Smooth muscle cell (in vitro differentiated cells): ENCODE results near the gene CERKL. TPM values are rescaled to one million over a fixed set of nuclear protein-coding genes. Genes with fewer than 3 reads are reported as not detected.

Experiments
- DNase-seq: peaks from one replicate; lab custom pipeline; 2025; ENCODE audit not compliant: unreplicated experiment; lab: John Stamatoyannopoulos, UW
- H2AFZ ChIP-seq: fragments of 200-600 bp; sonication (generic); 2 replicates; pipeline ENCODE4 v1.6.0; 2016; ENCODE audit warnings: antibody characterized with exemption, low read depth, mild to moderate bottlenecking
- H3F3A ChIP-seq: fragments of 200-600 bp; sonication (generic); 2 replicates; pipeline ENCODE4 v1.6.0; 2017; ENCODE audit warnings: antibody characterized with exemption, low read depth
- H3K27ac ChIP-seq: fragments of 200-600 bp; sonication (generic); 2 replicates; pipeline ENCODE4 v1.5.1; 2016; ENCODE audit warnings: low read depth, mild to moderate bottlenecking
- H3K27me3 ChIP-seq: fragments of 200-600 bp; sonication (generic); 2 replicates; pipeline ENCODE4 v1.6.1; 2016; ENCODE audit warnings: low read depth, mild to moderate bottlenecking
- H3K36me3 ChIP-seq: fragments of 200-600 bp; sonication (generic); 2 replicates; pipeline ENCODE4 v1.5.1; 2016; ENCODE audit warnings: low read depth
- H3K4me1 ChIP-seq: fragments of 200-600 bp; sonication (generic); 2 replicates; pipeline ENCODE4 v1.5.1; 2016; ENCODE audit warnings: low read depth
- H3K4me2 ChIP-seq: fragments of 200-600 bp; sonication (generic); 2 replicates; pipeline ENCODE4 v1.6.0; 2016; ENCODE audit warnings: mild to moderate bottlenecking
- H3K4me3 ChIP-seq: fragments of 200-600 bp; sonication (generic); 2 replicates; pipeline ENCODE4 v1.5.1; 2016; ENCODE audit warnings: mild to moderate bottlenecking
- H3K79me2 ChIP-seq: fragments of 200-600 bp; sonication (generic); 2 replicates; pipeline ENCODE4 v1.6.0; 2016; ENCODE audit warnings: low read depth, mild to moderate bottlenecking
- H3K9ac ChIP-seq: fragments of 200-600 bp; sonication (generic); 2 replicates; pipeline ENCODE4 v1.6.0; 2016; ENCODE audit warnings: low read depth
- H3K9me3 ChIP-seq: fragments of 200-600 bp; sonication (generic); replicated peaks from 2 replicates; pipeline ENCODE4 v1.5.1; 2016; ENCODE audit warnings: low read depth
- H4K20me1 ChIP-seq: fragments of 200-600 bp; sonication (generic); 2 replicates; pipeline ENCODE4 v1.6.0; 2016; ENCODE audit warnings: low read depth
- CTCF ChIP-seq: fragments of 200-600 bp; sonication (generic); IDR thresholded peaks from 2 replicates; pipeline ENCODE4 v1.5.1; 2017; ENCODE audit warnings: borderline replicate concordance, mild to moderate bottlenecking, antibody characterized with exemption; ENCODE audit not compliant: insufficient read depth, poor library complexity, severe bottlenecking
- WGBS: methylation state at CpG from one replicate; pipeline ENCODE4 v1.1.7; 2016; ENCODE audit warnings: low lambda C conversion rate; 5-methylcytosine and 5-hydroxymethylcytosine counted together
- polyA plus RNA-seq: library from polyadenylated mRNA; unstranded; fragments of >200 nt; fragmentation: Nextera tagmentation; extraction: Ambion mirVana; gene quantifications from 2 replicates; pipeline ENCODE4 v1.2.1, GENCODE V29; 2016
- total RNA-seq: library from RNA; depleted of rRNA; stranded (reverse); fragments of >200 nt; gene quantifications from 2 replicates; pipeline ENCODE4 v1.2.3, GENCODE V29; 2014

CERKL gene
- total and polyA plus RNA-seq, 2 experiments from 2014 or later = 1.4 TPM; not detected in 1

DNA sequence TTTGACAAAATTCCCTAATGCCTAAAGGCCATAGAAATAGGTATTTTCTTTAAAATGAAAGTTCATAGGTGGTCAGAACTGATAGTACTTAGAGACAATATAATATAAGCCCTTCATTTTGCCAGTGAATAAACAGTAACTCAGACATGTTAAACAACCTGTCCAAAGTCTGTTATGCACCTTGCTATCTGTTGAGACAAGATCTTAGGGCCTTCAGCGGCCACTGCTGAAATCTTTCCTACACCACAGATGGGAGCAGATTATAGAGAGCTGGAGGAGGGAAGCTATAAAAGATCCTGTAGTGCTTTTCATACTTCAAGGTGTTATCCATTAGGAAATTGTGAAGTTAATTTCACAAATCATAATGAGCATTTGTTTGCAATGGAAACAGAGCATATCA, 13.8 kb downstream of the CERKL start:
- Histone ChIP-seq H3K27ac (no peak overlapping the region), H3K9me3 (no peaks in the 10 kb centered on the region), H3K4me2 (no peak overlapping the region), H3K79me2 (no peaks in the 10 kb centered on the region), H3K4me1 (no peaks in the 10 kb centered on the region), H3K4me3 (no peak overlapping the region), H3K36me3 (no peaks in the 10 kb centered on the region), H3F3A (no peaks in the 10 kb centered on the region), H4K20me1 (no peaks in the 10 kb centered on the region), H2AFZ (no peak overlapping the region), H3K9ac (no peak overlapping the region), H3K27me3 (peaks cover 46% of the 10 kb centered on the region)
- no peak for TF ChIP-seq CTCF
- DNase-seq = no peak
- WGBS = 64% methylated on average over 1 of the region's 1 CpG

DNA sequence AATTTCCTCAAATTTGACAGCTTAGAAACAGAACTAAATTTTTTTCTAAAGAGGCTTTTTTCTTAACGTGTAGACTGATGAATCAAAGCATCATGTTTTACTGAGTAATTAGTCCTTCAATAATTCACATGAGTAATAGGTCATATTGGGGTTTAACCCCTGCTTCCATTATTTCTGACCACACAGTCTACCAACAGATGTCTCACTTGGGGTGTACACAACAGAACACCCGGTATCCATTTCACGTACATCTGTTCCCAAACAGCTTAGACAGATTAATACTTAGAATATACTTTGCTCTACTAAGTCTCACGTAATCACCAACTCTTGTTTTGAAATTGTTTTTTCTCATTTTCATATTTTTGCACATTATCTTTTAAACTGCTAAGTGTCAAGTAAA, 14.8 kb downstream of the CERKL start:
- no peaks in the 10 kb centered on the region for H4K20me1 ChIP-seq
- no peaks in the 10 kb centered on the region for H3K79me2 ChIP-seq
- H3K27me3 ChIP-seq = peaks cover 40% of the 10 kb centered on the region
- no peak overlapping the region for H2AFZ ChIP-seq
- H3K4me1 ChIP-seq = no peaks in the 10 kb centered on the region
- no peaks in the 10 kb centered on the region for H3K9me3 ChIP-seq
- no peaks in the 10 kb centered on the region for H3K36me3 ChIP-seq
- no peak overlapping the region for H3K9ac ChIP-seq
- WGBS = 87% methylated on average over 4 of the region's 4 CpGs
- TF ChIP-seq CTCF = no peak
- H3F3A ChIP-seq = no peaks in the 10 kb centered on the region
- H3K4me3 ChIP-seq = no peak overlapping the region
- no peak overlapping the region for H3K27ac ChIP-seq
- H3K4me2 ChIP-seq = no peak overlapping the region
- DNase-seq = no peak

DNA sequence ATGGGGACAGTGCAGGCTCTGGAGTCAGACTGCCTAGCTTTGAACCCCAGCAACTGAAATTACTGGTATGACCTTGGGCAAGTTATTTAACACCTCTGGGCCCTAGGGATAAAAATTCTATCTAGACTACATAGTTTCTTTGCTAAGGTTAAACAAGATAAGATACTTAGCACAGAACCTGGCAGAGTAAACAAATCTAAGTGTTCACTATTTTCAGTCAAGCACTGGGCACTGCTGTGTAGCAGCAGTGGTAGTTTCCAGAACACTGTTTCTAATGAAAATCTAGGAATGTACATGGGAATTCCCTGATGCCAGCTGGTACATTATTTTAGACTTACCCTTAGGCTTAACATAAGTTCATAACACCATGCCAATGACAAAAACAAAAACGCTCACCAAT, 17.2 kb downstream of the CERKL start:
- no peak for TF ChIP-seq CTCF
- no peaks in the 10 kb centered on the region for H4K20me1 ChIP-seq
- DNase-seq = no peak
- H3K27ac ChIP-seq = no peak overlapping the region
- H3K4me3 ChIP-seq = no peak overlapping the region
- 0% methylated on average over 1 of the region's 1 CpG for WGBS
- no peaks in the 10 kb centered on the region for H3K36me3 ChIP-seq
- H3K4me2 ChIP-seq = no peak overlapping the region
- no peaks in the 10 kb centered on the region for H3K4me1 ChIP-seq
- no peaks in the 10 kb centered on the region for H3F3A ChIP-seq
- no peak overlapping the region for H3K9ac ChIP-seq
- H3K27me3 ChIP-seq = peaks cover 28% of the 10 kb centered on the region
- no peaks in the 10 kb centered on the region for H3K79me2 ChIP-seq
- no peaks in the 10 kb centered on the region for H3K9me3 ChIP-seq
- H2AFZ ChIP-seq = no peak overlapping the region

DNA sequence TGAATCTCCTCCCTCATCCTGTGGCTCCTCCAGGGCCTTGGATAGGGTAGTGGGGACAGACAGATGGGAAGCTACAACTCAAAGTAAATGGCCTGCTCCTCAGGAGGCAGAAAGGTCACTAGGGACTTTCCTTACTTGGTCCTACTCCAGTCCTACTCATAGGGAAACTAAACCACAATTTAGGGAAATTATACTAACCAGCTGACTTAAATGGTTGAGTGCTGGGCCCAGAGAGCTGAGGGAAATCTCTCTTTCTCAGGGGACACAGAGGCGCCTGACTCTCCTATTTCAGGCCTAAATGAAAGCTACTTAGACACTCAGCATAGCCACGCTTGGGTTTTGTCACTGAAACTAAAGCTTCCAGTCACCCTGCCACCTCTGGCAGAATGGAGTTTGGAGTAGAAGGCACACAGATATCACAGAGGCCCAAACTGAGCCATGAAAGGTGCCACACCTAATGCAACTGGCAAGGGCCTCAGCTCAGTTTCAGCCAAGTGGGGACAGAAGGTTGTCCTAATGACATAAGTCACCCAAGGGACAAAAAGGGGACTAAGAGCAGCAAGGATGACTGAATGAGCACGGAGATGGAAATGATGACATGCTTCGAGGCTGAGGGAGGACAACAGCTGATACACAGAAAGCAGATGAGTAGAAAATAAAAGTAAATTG, 24.0 kb downstream of the CERKL start:
- Histone ChIP-seq H3K9ac (no peak overlapping the region), H3K4me2 (no peak overlapping the region), H4K20me1 (no peaks in the 10 kb centered on the region), H3K4me1 (no peaks in the 10 kb centered on the region), H3K36me3 (no peaks in the 10 kb centered on the region), H3K79me2 (no peaks in the 10 kb centered on the region), H3K4me3 (no peak overlapping the region), H3K27ac (no peak overlapping the region), H3F3A (no peaks in the 10 kb centered on the region), H3K9me3 (no peaks in the 10 kb centered on the region), H2AFZ (no peak overlapping the region), H3K27me3 (no peaks in the 10 kb centered on the region)
- no peak for TF ChIP-seq CTCF
- WGBS = 93% methylated on average over 4 of the region's 4 CpGs
- DNase-seq = no peak
